HepG2 (cell line): ENCODE results near the gene ZBTB34. TPM values are rescaled to one million over a fixed set of nuclear protein-coding genes. Genes with fewer than 3 reads are reported as not detected.

ENCODE experiments used
- ATAC-seq: fragments of 200-7000 bp; cut with Tn5 transposase; 3 replicates; pipeline ENCODE4 v1.9.1; 2020; ENCODE audit warnings: mild to moderate bottlenecking, moderate library complexity
- BruUV-seq: library from RNA; stranded (reverse); fragments of 400-500 nt; replicated peaks from 2 replicates; lab custom pipeline; 2021; lab: Mats Ljungman, UMichigan
- CTCF ChIA-PET: fragments of 300-600 bp; formaldehyde crosslinking; extraction: SDS; loops from one replicate; lab custom pipeline; 2021; ENCODE audit warnings: low total read pairs, inconsistent platforms, low intra/inter-chr PET ratio; lab: Yijun Ruan, JAX
- POLR2A ChIA-PET: fragments of 350-600 bp; sonication (Branson Sonifier 250); formaldehyde crosslinking; loops from one replicate; lab custom pipeline; 2020; ENCODE audit warnings: antibody characterized with exemption, inconsistent platforms; lab: Yijun Ruan, JAX
- DNase-seq: peaks from one replicate; pipeline ENCODE4 v3.0.0-alpha.2; 2015; ENCODE audit warnings: low spot score
- FAIRE-seq: peaks from 3 replicates; lab custom pipeline; 2011; peaks lifted over from hg19 to GRCh38; lab: Jason Lieb, UNC
- H2AFZ ChIP-seq: one replicate; pipeline ENCODE4 v1.6.1; 2011; ENCODE audit warnings: low read length, inconsistent platforms
- H3K27ac ChIP-seq: fragments of 300-600 bp; 3 replicates; pipeline ENCODE4 v1.8.0; 2011; ENCODE audit warnings: mixed run types, mild to moderate bottlenecking, mixed read lengths, low read length, inconsistent platforms; ENCODE audit not compliant: insufficient read depth; ENCODE audit errors: extremely low read length
- H3K27me3 ChIP-seq, 2 experiments: fragments of 200-600 bp in 1 of 2; 2 replicates in 1 of 2; 3 replicates in 1 of 2; pipeline versions ENCODE4 v1.6.0 to v1.8.0; 2011; ENCODE audit warnings: low read length in 2 of 2, mild to moderate bottlenecking in 2 of 2, moderate library complexity in 2 of 2, inconsistent platforms in 1 of 2; ENCODE audit not compliant: insufficient read depth in 2 of 2, control insufficient read depth in 1 of 2
- H3K36me3 ChIP-seq, 2 experiments: fragments of 200-600 bp in 1 of 2; replicated peaks in 1 of 2; 2 replicates in 1 of 2; 3 replicates in 1 of 2; pipeline versions ENCODE4 v1.5.1 to v1.8.0; 2011; ENCODE audit warnings: low read length in 2 of 2, inconsistent platforms in 1 of 2; ENCODE audit not compliant: insufficient read depth in 2 of 2, control insufficient read depth in 1 of 2
- H3K4me1 ChIP-seq: 2 replicates; pipeline ENCODE4 v1.5.1; 2012; ENCODE audit warnings: low read length, inconsistent platforms; ENCODE audit not compliant: insufficient read depth
- H3K4me2 ChIP-seq: 2 replicates; pipeline ENCODE4 v1.6.0; 2011; ENCODE audit warnings: low read depth, low read length, inconsistent platforms
- H3K4me3 ChIP-seq, 3 experiments: fragments of 200-600 bp in 1 of 3; sonication (generic), shearing (Covaris generic) in 1 of 3; replicated peaks in 1 of 3; 2 replicates each; pipeline ENCODE4 v1.5.1; 2011 to 2016; ENCODE audit warnings: low read length in 3 of 3, inconsistent platforms in 2 of 3, low read depth in 2 of 3, mild to moderate bottlenecking in 2 of 3, control low read depth in 1 of 3, mixed read lengths in 1 of 3; ENCODE audit not compliant: insufficient read depth in 1 of 3
- H3K79me2 ChIP-seq: one replicate; pipeline ENCODE4 v1.6.1; 2011; ENCODE audit warnings: low read length, inconsistent platforms; ENCODE audit not compliant: insufficient read depth
- H3K9ac ChIP-seq: 2 replicates; pipeline ENCODE4 v1.6.0; 2011; ENCODE audit warnings: mild to moderate bottlenecking, low read depth, low read length, inconsistent platforms; ENCODE audit not compliant: insufficient read depth
- H3K9me3 ChIP-seq: 2 replicates; pipeline ENCODE4 v1.5.1; 2012; ENCODE audit warnings: mild to moderate bottlenecking, low read length
- H4K20me1 ChIP-seq: 2 replicates; pipeline ENCODE4 v1.6.0; 2011; ENCODE audit warnings: inconsistent platforms, mild to moderate bottlenecking, low read length, moderate library complexity; ENCODE audit not compliant: insufficient read depth
- GABPB1 ChIP-seq: IDR thresholded peaks from 2 replicates; pipeline ENCODE4 v1.6.1; 2016; ENCODE audit warnings: mild to moderate bottlenecking, missing genetic modification reagents, moderate library complexity, missing compliant biosample characterization
- RXRA ChIP-seq: sonication (generic); formaldehyde crosslinking; IDR thresholded peaks from 2 replicates; pipeline ENCODE4 v1.5.1; 2020; ENCODE audit warnings: missing genetic modification reagents
- ZBTB38 ChIP-seq: sonication (generic); formaldehyde crosslinking; IDR thresholded peaks from 2 replicates; pipeline ENCODE4 v1.5.1; 2020; ENCODE audit warnings: mild to moderate bottlenecking, missing genetic modification reagents
- ZNF446 ChIP-seq: sonication (generic); formaldehyde crosslinking; IDR thresholded peaks from 2 replicates; pipeline ENCODE4 v1.5.0; 2020; ENCODE audit warnings: mild to moderate bottlenecking, missing genetic modification reagents
- ZNF563 ChIP-seq: sonication (generic); formaldehyde crosslinking; IDR thresholded peaks from 2 replicates; pipeline ENCODE4 v1.8.0; 2022; ENCODE audit warnings: mild to moderate bottlenecking, moderate library complexity, missing genetic modification reagents
- WGBS: methylation state at CpG from one replicate; pipeline ENCODE4 v1.1.6; 2017; ENCODE audit warnings: low lambda C conversion rate; 5-methylcytosine and 5-hydroxymethylcytosine counted together
- in situ Hi-C: cut with HindIII; loops from 2 replicates; pipeline ENCODE4 v1.10.0; 2017; ENCODE audit warnings: low pct_unique_long_range_greater_than_20kb; ENCODE audit not compliant: extremely low pct_ligation_motif_present
- intact Hi-C: fragments of 100-400 bp; cut with micrococcal nuclease; formaldehyde crosslinking; loops from one replicate; pipeline ENCODE4 v1.10.0; 2022; ENCODE audit not compliant: unreplicated experiment
- polyA plus RNA-seq, 8 experiments: library from polyadenylated mRNA; depleted of rRNA in 3 of 8; stranded (reverse) in 7 of 8; unstranded in 1 of 8; fragments of >200 nt; fragmentation: Illumina TruSeq in 4 of 8; extraction: Trizol in 4 of 8; gene quantifications; 2 replicates each; pipeline versions ENCODE4 v1.2.1 to v1.2.3, GENCODE V29; 2011 to 2016; ENCODE audit warnings: low read depth in 4 of 8, missing spikeins in 1 of 8, mixed read lengths in 1 of 8; ENCODE audit not compliant: insufficient read depth in 1 of 8
- total RNA-seq, 5 experiments: library from RNA; depleted of rRNA; stranded (reverse); fragments of >200 nt; fragmentation: Illumina TruSeq; extraction: Trizol; gene quantifications; 2 replicates each; pipeline ENCODE4 v1.2.3, GENCODE V29; 2016; ENCODE audit warnings: low read depth in 1 of 5
- TF ChIP-seq, protein P1 (sequence below): IDR thresholded peaks from 2 replicates; pipeline ENCODE4 v1.6.1; 2012; ENCODE audit warnings: low read depth, low read length, improper control_type of control experiment

Gene ZBTB34
- total and polyA plus RNA-seq, 2 of the 13 experiments (the other 11 are each of a cell fraction or from before 2014, with no cell fraction given), result 5.9 to 8.7 TPM

DNA sequence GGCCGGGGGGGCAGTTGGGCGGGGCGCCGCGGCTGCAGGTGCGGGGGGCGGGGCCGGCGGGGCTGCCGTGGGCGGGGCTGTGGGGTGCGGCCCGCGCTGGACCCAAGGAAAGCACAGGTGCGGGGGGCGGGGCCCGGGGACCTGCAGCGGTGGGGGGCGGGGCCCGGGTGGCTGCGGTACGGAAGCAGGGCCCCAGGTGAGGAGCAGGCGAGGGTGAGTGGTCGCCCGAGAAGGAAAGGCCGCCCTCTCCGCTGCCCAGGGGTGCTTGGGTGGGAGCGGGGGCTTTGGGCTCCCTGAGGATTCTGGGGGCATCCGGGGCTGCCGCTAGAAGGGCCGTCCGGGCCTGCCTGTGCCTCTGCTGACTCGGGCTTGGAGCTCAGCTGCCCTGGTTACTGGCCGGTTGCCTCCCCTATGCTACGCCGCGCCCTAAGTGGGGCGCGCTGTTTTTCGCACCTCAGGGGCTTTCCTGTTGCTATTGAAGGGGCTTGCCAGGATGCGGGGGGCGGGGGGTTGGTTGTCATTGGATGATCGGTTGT is 54.9 kb downstream of the ZBTB34 start:
- Histone ChIP-seq H3K4me2 (peak overlapping the region; percentile 93), H3K4me3 (peak overlapping the region; percentile 63 to 83 (median 69)), H4K20me1 (no peaks in the 10 kb centered on the region), H3K9me3 (no peaks in the 10 kb centered on the region), H3K36me3 (no peaks in the 10 kb centered on the region), H3K27me3 (0 out of 5 replicates have a peak, but pooled peaks cover 0 to 6% of the 10 kb centered on the region in 2 experiments), H2AFZ (no peak overlapping the region), H3K79me2 (no peaks in the 10 kb centered on the region), H3K9ac (peak overlapping the region; percentile 30; the same call in 1 of the 2 replicates), H3K4me1 (peaks cover 49% of the 10 kb centered on the region), H3K27ac (no peak overlapping the region)
- in situ Hi-C loops (no loop called here), intact Hi-C loops (no loop called here)
- peak; percentile 6; the same call in 1 of the 3 replicates for ATAC-seq
- no TSS peak for BruUV-seq
- ChIA-PET CTCF (no interaction called here), POLR2A (interaction anchor here (1.5 kb wide), 1 partner anchor 110 kb away, joined by 5 read pairs; the partner anchor contains the start of gene ZBTB43)
- 28% methylated on average over 17 of the region's 43 CpGs for WGBS
- DNase-seq, result no peak
- FAIRE-seq, result no peak
- TF ChIP-seq ZBTB38 (CRISPR knock-in tag), result 0 out of 2 replicates have a peak, but pooled peaks have one; percentile 28
- TF ChIP-seq RXRA (CRISPR knock-in tag), result 0 out of 2 replicates have a peak, but pooled peaks have one; percentile 25
- TF ChIP-seq ZNF446, result 0 out of 2 replicates have a peak, but pooled peaks have one; percentile 35
- TF ChIP-seq ZNF563 (CRISPR knock-in tag), result 0 out of 2 replicates have a peak, but pooled peaks have one; percentile 35
- TF ChIP-seq, protein P1, sequence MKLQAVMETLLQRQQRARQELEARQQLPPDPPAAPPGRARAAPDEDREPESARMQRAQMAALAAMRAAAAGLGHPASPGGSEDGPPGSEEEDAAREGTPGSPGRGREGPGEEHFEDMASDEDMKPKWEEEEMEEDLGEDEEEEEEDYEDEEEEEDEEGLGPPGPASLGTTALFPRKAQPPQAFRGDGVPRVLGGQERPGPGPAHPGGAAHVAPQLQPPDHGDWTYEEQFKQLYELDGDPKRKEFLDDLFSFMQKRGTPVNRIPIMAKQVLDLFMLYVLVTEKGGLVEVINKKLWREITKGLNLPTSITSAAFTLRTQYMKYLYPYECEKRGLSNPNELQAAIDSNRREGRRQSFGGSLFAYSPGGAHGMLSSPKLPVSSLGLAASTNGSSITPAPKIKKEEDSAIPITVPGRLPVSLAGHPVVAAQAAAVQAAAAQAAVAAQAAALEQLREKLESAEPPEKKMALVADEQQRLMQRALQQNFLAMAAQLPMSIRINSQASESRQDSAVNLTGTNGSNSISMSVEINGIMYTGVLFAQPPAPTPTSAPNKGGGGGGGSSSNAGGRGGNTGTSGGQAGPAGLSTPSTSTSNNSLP, result no peak
- TF ChIP-seq GABPB1, result peak; percentile 19; the same call in 1 of the 2 replicates
